Suppressor macrophage treated with lipopolysaccharide for 4 hours (primary cell): Measurements from ENCODE around the gene ZFHX3.
A peak's percentile ranks its signal among the peaks of the same experiment; 100 is the strongest.

Experiments used
- DNase-seq: peaks from one replicate; pipeline ENCODE4 v3.0.0-alpha.2; 2020

The ZFHX3 gene

GRCh38 chr16:72946063-72946462, 101.9 kb downstream of the ZFHX3 start:
- DNase-seq: no peak

- DNase-seq: no peak
Measured at GRCh38 chr16:72945611-72946010, 102.3 kb downstream of the ZFHX3 start.

- no peak for DNase-seq
Measured at GRCh38 chr16:72944757-72945485, 103.0 kb downstream of the ZFHX3 start.

DNA sequence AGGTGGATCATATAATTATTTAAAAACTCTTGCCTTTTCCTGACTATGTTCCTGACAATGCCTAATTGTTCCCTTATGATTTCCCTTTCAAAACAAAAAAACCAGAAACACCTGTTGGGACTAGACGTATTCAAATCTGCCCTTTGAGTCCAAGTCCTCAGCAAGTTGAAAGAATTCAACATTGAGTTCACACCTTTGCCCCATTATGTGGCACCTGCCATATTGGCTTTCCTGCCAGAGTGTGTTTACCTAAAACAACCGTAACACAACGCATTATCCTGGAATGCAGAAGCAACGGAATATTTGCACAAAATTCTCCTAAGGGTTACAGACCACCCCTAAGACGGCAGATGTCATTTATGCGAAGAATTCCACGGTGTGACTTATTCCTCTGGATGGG, 105.9 kb downstream of the ZFHX3 start:
- DNase-seq: no peak

GRCh38 chr16:72940886-72941285, 107.0 kb downstream of the ZFHX3 start:
- DNase-seq: no peak

GRCh38 chr16:72939247-72939646, 108.7 kb downstream of the ZFHX3 start:
- no peak for DNase-seq

DNA sequence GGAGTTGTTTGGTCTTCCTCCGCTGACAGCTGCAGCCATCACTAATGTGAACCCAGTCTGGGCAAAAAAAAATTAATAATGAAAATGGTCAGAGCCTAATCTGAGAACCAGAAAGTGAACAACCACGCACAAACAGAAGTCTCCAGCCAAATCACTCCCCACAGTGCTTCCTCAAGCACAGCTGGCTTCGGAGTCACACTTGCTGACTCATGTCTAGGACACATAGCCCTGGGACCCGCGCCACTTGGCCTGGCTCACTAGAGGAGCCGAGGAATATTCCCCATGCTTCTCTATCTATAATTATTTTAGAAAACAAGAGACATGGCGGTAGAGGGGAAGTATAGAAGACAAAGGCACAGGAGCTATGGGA, 109.1 kb downstream of the ZFHX3 start:
- peak; percentile 88 for DNase-seq

GRCh38 chr16:72937916-72938794, 109.8 kb downstream of the ZFHX3 start:
- DNase-seq: no peak

GRCh38 chr16:72937360-72937759, 110.6 kb downstream of the ZFHX3 start:
- no peak for DNase-seq

DNA sequence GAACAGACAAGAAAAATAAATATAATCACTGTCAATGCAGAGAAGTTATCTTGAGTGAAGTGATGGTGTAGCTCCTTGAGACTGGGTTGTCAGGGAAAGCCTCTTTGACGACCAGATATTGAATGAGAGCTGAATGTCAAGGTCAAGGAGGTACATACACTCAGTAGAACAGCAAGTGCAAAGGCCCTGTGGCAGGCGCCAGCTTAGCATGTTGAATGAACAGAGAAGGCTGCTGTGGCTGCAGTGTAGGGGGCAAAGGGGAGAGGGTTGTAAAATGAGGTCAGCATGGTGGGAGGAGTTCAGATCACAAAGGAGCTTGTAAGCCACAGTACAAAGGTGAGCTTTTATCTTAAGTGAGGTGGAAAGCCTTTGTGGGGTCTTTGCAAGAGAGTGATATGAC, 111.5 kb downstream of the ZFHX3 start:
- no peak for DNase-seq

DNA sequence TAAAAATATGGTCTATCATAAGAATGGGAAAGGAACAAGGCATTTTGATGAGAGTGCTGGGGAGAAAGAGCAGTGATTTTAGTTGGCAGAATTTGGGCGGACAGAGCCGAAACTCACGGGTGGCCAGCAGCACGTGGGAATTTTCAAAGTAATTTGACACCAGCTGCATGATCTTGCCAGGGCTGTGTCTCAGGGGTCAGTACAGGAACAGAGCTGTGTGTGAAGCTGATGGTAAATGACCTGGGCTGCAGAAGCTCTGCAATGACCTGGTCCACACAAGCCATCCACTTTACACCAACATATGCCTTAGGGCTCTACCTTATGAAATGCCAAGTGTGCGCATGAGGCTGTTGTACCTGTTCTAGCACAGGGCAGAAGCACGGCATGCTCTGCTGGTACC, 112.0 kb downstream of the ZFHX3 start:
- no peak for DNase-seq

- DNase-seq: peak; percentile 72
Measured at GRCh38 chr16:72934636-72935403, 113.1 kb downstream of the ZFHX3 start.

DNA sequence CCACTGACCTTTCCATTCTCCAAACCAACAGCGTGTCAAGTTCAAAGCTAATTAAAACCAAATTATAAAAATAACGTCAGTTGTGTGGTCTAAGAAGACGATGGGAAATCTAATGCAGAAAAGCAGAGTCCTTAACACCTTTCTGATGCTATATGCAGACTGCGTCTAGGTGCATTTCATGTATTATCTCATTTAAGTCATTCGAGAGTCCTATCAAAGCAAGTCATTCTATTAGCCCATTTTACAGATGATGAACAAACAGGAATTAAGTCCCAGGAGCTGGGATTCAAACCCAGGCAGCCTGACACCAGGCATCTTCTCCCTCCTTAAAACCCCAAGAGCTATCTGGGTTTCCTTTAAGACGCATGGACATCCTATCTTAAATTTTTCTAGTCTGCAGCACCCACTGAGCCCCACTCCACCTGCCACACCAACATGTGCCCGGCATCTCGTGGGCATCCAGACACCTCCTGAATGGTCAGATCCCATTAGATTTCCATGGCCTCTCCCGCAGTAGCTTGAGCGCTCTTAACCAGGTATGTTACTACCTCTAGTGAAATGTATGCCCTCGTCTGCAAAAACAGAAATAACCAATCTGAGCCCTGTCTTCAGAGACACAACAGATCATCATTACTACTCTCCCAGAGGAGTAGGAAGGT, 115.1 kb downstream of the ZFHX3 start:
- no peak for DNase-seq

- DNase-seq: peak; percentile 51
Measured at GRCh38 chr16:72932050-72932449, 115.9 kb downstream of the ZFHX3 start.

GRCh38 chr16:72930396-72930795, 117.5 kb downstream of the ZFHX3 start:
- no peak for DNase-seq

- no peak for DNase-seq
Measured at GRCh38 chr16:72928090-72928981, 119.6 kb downstream of the ZFHX3 start.

GRCh38 chr16:72927199-72928089, 120.5 kb downstream of the ZFHX3 start:
- DNase-seq: peak; percentile 91

DNA sequence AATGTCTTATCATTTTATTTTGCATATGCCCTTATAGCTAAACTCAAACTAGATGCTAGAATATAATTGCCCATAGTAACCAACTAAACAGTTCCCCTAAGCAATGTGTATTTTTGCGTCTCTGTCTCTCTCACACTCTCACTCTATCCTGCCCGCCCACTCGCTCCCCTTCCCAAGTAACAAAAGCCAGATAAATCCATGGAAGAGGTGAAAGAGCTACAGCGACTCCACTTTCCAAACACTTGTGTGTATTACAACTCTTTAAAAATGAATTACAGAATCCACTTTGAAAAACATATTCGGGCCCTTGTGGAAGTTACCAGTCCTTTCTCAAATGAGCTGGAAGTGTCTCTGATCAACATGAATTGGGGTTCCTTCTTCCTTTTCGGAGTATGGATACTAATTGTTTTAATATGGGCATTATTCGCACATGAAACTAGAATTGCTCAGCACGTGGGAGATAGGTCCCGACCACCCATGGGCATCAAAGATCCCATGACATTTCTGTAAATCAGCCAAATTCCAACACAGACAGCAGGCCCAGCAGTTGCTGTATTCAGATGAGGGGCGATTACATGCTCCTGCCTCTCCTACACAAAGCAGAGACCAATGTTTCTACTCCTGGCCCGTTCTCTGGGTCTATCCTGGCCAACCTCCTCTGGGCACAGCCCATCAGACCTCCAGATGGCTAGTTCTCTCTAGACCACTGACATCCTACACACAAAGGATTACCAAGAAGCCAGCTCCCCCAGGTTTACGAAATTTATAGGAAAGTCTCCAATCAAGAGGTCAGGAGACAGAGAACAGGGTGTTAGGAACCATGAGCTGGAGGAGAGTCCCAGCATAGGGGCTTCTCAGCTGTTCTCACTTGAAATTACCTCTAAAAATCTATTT, 121.5 kb downstream of the ZFHX3 start:
- DNase-seq: no peak

DNA sequence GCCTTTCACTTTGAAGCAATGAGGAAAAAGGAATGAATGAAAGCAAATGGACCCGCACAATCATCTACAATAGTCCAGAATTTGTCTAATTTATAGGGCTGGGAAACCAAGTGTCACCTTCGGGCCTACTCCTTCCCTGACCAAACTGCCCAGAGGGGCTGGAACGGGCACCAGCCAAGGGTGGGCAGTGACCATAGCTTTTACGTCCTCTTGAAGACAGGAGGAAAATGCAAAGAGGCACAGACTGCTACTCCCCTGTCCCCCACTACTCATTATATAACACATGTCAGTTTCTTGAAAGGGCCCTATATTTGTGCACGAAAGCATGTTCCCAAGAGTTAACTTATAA, 122.3 kb downstream of the ZFHX3 start:
- DNase-seq: no peak
